CD4-positive, alpha-beta T cell treated with Interleukin-10 for 1 hour (primary cell): ENCODE measurements around the gene GAD2.
"Not testable (repeated sequence)": the region's sequence is repeated elsewhere in the genome, so short reads cannot be mapped to it uniquely, and the experiment has no call there.

ENCODE experiments used
- DNase-seq: peaks from one replicate; pipeline ENCODE4 v3.0.0-alpha.2; 2020

The GAD2 gene

DNA sequence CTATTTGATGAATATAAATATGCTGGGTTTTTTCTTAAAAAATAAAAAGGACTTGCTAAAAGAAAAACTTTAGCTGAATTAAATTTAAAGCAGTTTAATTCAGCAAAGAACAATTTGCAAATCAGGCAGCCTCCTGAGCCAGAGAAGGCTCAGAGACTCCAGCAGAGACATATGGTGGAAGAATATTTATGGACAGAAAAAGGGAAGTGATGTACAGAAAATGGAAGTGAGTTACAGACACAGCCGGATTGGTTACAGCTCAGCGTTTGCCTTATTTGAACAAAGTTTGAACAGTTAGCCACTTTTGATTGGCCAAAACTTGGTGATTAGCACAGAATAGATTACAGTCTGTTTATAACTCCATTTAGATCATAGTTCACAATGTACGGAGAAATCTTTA is 110.3 kb downstream of the GAD2 start:
- DNase-seq = no peak

GRCh38 chr10:26327811-26328210 is 111.2 kb downstream of the GAD2 start:
- no peak for DNase-seq

- DNase-seq = no peak
Observed at GRCh38 chr10:26331371-26331770, 114.8 kb downstream of the GAD2 start.

DNA sequence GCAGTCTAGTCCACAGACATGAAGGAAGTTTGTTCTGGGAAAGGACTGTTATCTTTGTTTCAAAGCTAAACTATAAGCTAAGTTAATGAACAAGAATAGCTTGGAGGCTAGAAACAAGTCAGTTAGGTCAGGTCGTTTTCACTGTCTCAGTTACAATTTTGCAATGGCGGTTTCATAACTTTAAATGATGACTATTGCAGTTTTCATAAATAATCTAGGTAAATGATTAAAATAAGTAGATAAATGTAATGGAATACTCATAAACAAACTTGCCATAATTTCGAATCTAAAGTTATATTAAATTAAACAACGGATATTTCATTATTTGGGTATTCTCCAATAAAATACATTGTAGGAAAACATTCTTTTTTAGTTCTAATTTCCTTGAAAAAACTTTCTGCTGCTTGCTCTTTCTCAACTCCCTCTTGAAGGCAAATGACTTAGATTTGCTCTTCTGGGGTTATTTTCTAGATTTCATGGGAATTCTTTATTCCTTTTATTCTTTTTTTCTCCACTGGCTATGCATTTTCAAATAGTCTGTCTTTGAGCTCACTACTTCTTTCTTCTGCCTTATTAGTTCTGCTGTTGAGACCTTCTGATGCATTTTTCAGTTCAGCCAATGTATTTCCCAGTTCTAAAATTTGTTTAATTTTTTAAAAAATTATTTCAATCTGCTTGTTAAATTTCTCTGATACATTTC is 117.8 kb downstream of the GAD2 start:
- peak; percentile 15 for DNase-seq

DNA sequence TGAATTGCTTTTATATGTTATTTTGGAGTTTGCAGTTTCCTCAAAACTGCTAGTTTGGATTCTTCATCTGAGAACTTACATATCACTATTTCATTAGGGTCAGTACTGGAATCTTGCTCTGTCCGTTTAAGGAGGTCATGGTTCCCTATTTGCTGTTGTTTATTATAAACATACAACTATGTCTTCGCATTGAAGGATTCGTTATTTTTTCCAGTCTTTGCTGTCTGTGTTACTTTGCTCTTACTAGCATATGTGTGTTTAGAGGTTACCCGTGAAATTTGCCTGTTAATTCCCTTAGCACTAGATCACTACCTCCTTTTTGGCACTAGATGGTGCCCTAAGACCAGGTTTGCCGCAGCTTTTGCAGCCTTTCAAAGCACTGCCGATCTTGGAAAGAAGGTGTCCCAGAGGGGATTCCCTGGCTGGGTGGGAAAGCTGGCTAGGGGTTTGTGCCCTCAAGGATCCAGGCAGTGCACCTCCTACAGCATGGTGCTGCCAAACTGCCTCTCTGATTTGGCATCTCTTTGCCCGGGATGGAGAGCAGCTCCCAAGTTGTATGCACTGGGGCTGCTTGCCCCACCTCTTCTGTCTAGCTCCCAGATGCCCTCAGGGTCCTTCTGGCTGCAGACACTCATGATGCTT is 118.5 kb downstream of the GAD2 start:
- DNase-seq = peak; percentile 79

- peak; percentile 6 for DNase-seq
Observed at GRCh38 chr10:26335574-26336093, 119.1 kb downstream of the GAD2 start.

- DNase-seq = no peak
Observed at GRCh38 chr10:26336979-26337378, 120.4 kb downstream of the GAD2 start.

- no peak for DNase-seq
Observed at GRCh38 chr10:26341701-26342100, 125.1 kb downstream of the GAD2 start.

- not testable (repeated sequence) for DNase-seq
Observed at GRCh38 chr10:26348821-26349417, 132.3 kb downstream of the GAD2 start.
